ENCODE results near the gene AP3S1. TPM values are rescaled to one million over a fixed set of nuclear protein-coding genes. Genes with fewer than 3 reads are reported as not detected.
A peak's percentile ranks its signal among the peaks of the same experiment; 100 is the strongest.
"Not testable (repeated sequence)": the region's sequence is repeated elsewhere in the genome, so short reads cannot be mapped to it uniquely, and the experiment has no call there.

AP3S1 gene
- total and polyA plus RNA-seq, 4 donors = 97.7 to 186 (median 139) TPM

DNA sequence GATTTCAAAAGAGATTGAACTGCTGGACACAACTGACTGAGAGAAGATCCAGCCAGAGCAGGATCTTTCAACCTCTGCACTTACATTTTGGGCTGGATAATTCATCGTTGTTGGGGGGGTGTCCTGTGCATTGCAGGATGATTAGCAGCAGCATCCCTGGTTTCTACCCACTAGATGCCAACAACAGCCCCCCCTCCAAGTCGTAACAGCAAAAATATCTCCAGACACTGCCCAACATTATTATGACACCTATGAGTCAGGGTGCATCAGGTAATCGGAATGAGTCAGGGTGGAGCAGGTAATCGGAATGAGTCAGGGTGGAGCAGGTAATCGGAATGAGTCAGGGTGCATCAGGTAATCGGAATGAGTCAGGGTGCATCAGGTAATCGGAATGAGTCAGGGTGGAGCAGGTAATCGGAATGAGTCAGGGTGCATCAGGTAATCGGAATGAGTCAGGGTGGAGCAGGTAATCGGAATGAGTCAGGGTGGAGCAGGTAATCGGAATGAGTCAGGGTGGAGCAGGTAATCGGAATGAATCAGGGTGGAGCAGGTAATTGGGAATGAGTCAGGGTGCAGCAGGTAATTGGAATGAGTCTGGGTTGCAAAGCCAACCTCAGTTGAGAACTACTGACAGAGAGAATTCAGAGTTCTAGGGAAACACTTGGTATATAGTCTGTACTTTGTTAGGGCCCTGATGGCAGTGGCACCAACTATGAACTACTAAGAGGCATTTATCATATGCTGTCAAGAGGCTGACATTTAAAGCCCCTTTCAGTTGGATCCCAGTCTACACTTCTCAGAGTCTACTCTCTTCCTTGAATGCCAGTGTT, 87.1 kb downstream of the AP3S1 start:
- 99% methylated on average over 9 of the region's 12 CpGs for WGBS (ENCODE audit: insufficient coverage)
- H3K27ac ChIP-seq (ENCODE audit: low read depth, low read length); H3K4me1 ChIP-seq (ENCODE audit: control insufficient read depth, insufficient read depth, low read length); H3K27me3 ChIP-seq (ENCODE audit: control insufficient read depth, insufficient read depth, low read length); H3K36me3 ChIP-seq (ENCODE audit: control insufficient read depth, insufficient read depth, low read length); H3K4me3 ChIP-seq (ENCODE audit: low read depth, low read length); H3K9me3 ChIP-seq (ENCODE audit: control insufficient read depth, insufficient read depth, low read length); DNase-seq (ENCODE audit: low read depth in 4 of 6, low spot score in 6 of 6): not testable (repeated sequence)

- not testable (repeated sequence) for H3K36me3 ChIP-seq (ENCODE audit: control insufficient read depth, insufficient read depth, low read length); DNase-seq (ENCODE audit: low read depth in 4 of 6, low spot score in 6 of 6); H3K4me1 ChIP-seq (ENCODE audit: control insufficient read depth, insufficient read depth, low read length); H3K4me3 ChIP-seq (ENCODE audit: low read depth, low read length); H3K27me3 ChIP-seq (ENCODE audit: control insufficient read depth, insufficient read depth, low read length); H3K27ac ChIP-seq (ENCODE audit: low read depth, low read length); H3K9me3 ChIP-seq (ENCODE audit: control insufficient read depth, insufficient read depth, low read length)
- 89% methylated on average over 16 of the region's 17 CpGs for WGBS (ENCODE audit: insufficient coverage)
Measured at GRCh38 chr5:115930171-115930570, 88.4 kb downstream of the AP3S1 start.

DNA sequence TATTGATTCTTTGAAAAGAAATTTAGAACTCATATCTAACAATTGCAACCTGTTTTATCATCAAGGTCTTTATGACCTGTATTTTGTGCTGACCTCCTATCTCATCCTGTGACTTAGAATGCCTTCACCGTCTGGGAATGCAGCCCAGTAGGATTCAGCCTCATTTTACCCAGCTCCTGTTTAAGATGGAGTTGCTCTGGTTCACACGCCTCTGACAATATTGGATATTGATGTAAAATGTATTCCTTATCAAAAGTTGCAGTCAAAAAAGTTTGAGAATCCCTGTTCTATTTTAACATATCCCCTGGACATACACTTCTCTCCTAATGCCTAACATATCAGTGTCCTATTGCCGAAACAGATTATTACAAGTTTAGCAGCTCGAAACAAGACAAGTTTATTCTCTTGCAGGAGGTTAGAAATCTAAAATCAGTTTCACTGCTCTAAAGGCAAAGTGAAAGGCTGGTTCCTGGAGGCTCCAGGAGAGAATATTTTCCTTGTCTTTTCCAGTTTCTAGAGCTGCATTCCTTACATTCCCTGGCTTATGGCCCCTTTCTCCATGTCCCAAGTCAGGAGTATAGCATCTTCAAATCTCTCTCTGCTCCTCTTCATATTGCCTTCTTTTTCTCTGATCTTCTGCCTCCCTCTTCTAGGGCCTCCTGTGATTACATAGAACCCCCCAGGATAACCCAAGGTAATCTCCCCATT, 89.0 kb downstream of the AP3S1 start:
- Histone ChIP-seq H3K4me1 (ENCODE audit: control insufficient read depth, insufficient read depth, low read length) (no peaks in the 10 kb centered on the region), H3K27ac (ENCODE audit: low read depth, low read length) (no peak overlapping the region), H3K4me3 (ENCODE audit: low read depth, low read length) (no peak overlapping the region), H3K9me3 (ENCODE audit: control insufficient read depth, insufficient read depth, low read length) (no peaks in the 10 kb centered on the region), H3K36me3 (ENCODE audit: control insufficient read depth, insufficient read depth, low read length) (no peaks in the 10 kb centered on the region), H3K27me3 (ENCODE audit: control insufficient read depth, insufficient read depth, low read length) (no peaks in the 10 kb centered on the region)
- DNase-seq (ENCODE audit: low read depth in 4 of 6, low spot score in 6 of 6) = no peak
- 100% methylated on average over 1 of the region's 4 CpGs for WGBS (ENCODE audit: insufficient coverage)

- Histone ChIP-seq H3K27me3 (ENCODE audit: control insufficient read depth, insufficient read depth, low read length) (no peaks in the 10 kb centered on the region), H3K27ac (ENCODE audit: low read depth, low read length) (no peak overlapping the region), H3K4me1 (ENCODE audit: control insufficient read depth, insufficient read depth, low read length) (no peaks in the 10 kb centered on the region), H3K9me3 (ENCODE audit: control insufficient read depth, insufficient read depth, low read length) (no peaks in the 10 kb centered on the region), H3K36me3 (ENCODE audit: control insufficient read depth, insufficient read depth, low read length) (no peaks in the 10 kb centered on the region), H3K4me3 (ENCODE audit: low read depth, low read length) (no peak overlapping the region)
- WGBS (ENCODE audit: insufficient coverage) = 100% methylated on average over 3 of the region's 6 CpGs
- no peak for DNase-seq (ENCODE audit: low read depth in 4 of 6, low spot score in 6 of 6)
Measured at GRCh38 chr5:115932991-115933390, 91.3 kb downstream of the AP3S1 start.

- Histone ChIP-seq H3K4me3 (ENCODE audit: low read depth, low read length) (no peak overlapping the region), H3K36me3 (ENCODE audit: control insufficient read depth, insufficient read depth, low read length) (no peaks in the 10 kb centered on the region), H3K27ac (ENCODE audit: low read depth, low read length) (no peak overlapping the region), H3K9me3 (ENCODE audit: control insufficient read depth, insufficient read depth, low read length) (no peaks in the 10 kb centered on the region), H3K4me1 (ENCODE audit: control insufficient read depth, insufficient read depth, low read length) (no peaks in the 10 kb centered on the region), H3K27me3 (ENCODE audit: control insufficient read depth, insufficient read depth, low read length) (no peaks in the 10 kb centered on the region)
- 100% methylated on average over 4 of the region's 10 CpGs for WGBS (ENCODE audit: insufficient coverage)
- DNase-seq (ENCODE audit: low read depth in 4 of 6, low spot score in 6 of 6) = no peak
Measured at GRCh38 chr5:115934388-115934974, 92.7 kb downstream of the AP3S1 start.

DNA sequence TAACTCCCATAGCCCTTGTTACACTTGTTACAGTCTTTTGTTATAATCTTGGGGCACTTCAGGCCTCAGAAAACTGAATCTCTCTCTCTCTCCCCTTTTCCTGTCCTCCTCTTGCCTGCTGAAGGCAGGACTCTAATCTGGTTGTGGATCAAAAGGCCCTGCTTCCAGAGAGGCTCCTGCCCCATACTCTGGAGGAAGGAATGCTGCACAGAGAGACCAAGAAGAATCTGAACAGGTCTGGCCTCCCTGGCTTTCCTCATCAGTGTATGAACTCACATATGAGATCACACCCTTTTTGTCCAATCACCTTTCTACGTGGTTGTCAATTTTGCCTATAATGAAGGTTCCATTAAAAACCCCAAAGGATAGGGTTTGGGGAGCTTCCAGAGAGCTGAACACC, 94.3 kb downstream of the AP3S1 start:
- no peaks in the 10 kb centered on the region for H3K27me3 ChIP-seq (ENCODE audit: control insufficient read depth, insufficient read depth, low read length)
- no CpG with 5 or more reads among the region's 1 CpG for WGBS (ENCODE audit: insufficient coverage)
- no peaks in the 10 kb centered on the region for H3K9me3 ChIP-seq (ENCODE audit: control insufficient read depth, insufficient read depth, low read length)
- H3K4me3 ChIP-seq (ENCODE audit: low read depth, low read length) = no peak overlapping the region
- no peaks in the 10 kb centered on the region for H3K36me3 ChIP-seq (ENCODE audit: control insufficient read depth, insufficient read depth, low read length)
- H3K4me1 ChIP-seq (ENCODE audit: control insufficient read depth, insufficient read depth, low read length) = no peaks in the 10 kb centered on the region
- no peak for DNase-seq (ENCODE audit: low read depth in 4 of 6, low spot score in 6 of 6)
- H3K27ac ChIP-seq (ENCODE audit: low read depth, low read length) = no peak overlapping the region

DNA sequence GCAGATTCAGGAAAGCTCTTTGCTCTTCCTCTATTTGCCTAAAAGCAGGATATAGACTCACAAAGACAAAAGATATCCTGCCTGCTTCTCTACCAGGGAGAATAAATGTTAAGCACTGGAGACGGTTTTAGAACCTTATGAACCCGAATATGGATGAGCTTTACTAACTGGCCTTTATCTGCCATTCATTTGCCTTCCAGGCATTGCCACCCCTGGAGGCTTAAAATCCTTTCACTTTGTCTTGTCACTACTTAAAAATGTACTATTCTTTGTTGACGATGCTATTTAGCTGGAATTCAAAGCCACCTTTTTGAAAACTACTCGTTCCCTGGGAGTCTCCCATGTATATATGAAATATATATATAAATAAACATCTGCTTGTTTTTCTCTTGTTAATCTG, 97.3 kb downstream of the AP3S1 start:
- Histone ChIP-seq H3K9me3 (ENCODE audit: control insufficient read depth, insufficient read depth, low read length) (no peaks in the 10 kb centered on the region), H3K36me3 (ENCODE audit: control insufficient read depth, insufficient read depth, low read length) (no peaks in the 10 kb centered on the region), H3K27me3 (ENCODE audit: control insufficient read depth, insufficient read depth, low read length) (no peaks in the 10 kb centered on the region), H3K4me1 (ENCODE audit: control insufficient read depth, insufficient read depth, low read length) (no peaks in the 10 kb centered on the region), H3K27ac (ENCODE audit: low read depth, low read length) (no peak overlapping the region), H3K4me3 (ENCODE audit: low read depth, low read length) (no peak overlapping the region)
- WGBS (ENCODE audit: insufficient coverage) = 49% methylated on average over 2 of the region's 4 CpGs
- no peak for DNase-seq (ENCODE audit: low read depth in 4 of 6, low spot score in 6 of 6)

- no peak overlapping the region for H3K27ac ChIP-seq (ENCODE audit: low read depth, low read length)
- H3K27me3 ChIP-seq (ENCODE audit: control insufficient read depth, insufficient read depth, low read length) = no peaks in the 10 kb centered on the region
- WGBS (ENCODE audit: insufficient coverage) = no CpG with 5 or more reads among the region's 4 CpGs
- no peaks in the 10 kb centered on the region for H3K4me1 ChIP-seq (ENCODE audit: control insufficient read depth, insufficient read depth, low read length)
- peak in 1 of 6 donors; percentile 26 for DNase-seq (ENCODE audit: low read depth in 4 of 6, low spot score in 6 of 6)
- no peaks in the 10 kb centered on the region for H3K36me3 ChIP-seq (ENCODE audit: control insufficient read depth, insufficient read depth, low read length)
- H3K4me3 ChIP-seq (ENCODE audit: low read depth, low read length) = no peak overlapping the region
- no peaks in the 10 kb centered on the region for H3K9me3 ChIP-seq (ENCODE audit: control insufficient read depth, insufficient read depth, low read length)
Measured at GRCh38 chr5:115940080-115940810, 98.5 kb downstream of the AP3S1 start.

DNA sequence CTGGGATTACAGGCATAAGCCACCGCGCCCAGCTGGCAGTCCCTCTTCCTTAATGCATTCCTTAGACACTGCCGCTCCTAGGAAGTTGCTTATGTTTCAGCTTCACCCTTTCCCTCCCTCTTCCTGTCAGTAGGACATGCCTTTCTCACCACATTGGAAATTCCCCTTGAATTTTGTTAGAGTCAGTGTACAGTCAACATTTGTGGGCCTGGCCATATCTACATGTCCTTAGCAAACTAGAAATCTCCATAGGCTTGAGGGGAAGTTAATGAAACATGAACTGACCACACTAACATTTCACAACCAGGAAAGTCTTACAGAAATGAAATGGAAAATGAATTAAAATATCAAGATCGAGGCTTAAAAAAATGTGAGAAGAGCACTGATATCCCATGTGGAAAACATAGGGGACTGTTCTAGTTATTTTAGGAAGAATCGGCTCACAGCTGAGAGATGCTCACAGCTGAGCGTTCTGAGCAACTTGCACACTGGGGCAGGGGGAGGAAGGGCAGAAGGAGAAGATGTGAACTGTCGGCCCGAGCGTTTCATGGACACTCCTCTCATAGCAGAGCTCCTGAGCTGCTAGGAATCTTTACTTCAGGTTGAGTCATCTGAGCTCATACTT, 99.4 kb downstream of the AP3S1 start:
- Histone ChIP-seq H3K4me1 (ENCODE audit: control insufficient read depth, insufficient read depth, low read length) (no peaks in the 10 kb centered on the region), H3K27me3 (ENCODE audit: control insufficient read depth, insufficient read depth, low read length) (no peaks in the 10 kb centered on the region), H3K4me3 (ENCODE audit: low read depth, low read length) (no peak overlapping the region), H3K27ac (ENCODE audit: low read depth, low read length) (no peak overlapping the region), H3K9me3 (ENCODE audit: control insufficient read depth, insufficient read depth, low read length) (no peaks in the 10 kb centered on the region), H3K36me3 (ENCODE audit: control insufficient read depth, insufficient read depth, low read length) (no peaks in the 10 kb centered on the region)
- DNase-seq (ENCODE audit: low read depth in 4 of 6, low spot score in 6 of 6) = no peak
- 97% methylated on average over 4 of the region's 9 CpGs for WGBS (ENCODE audit: insufficient coverage)
